Measurements from ENCODE around the gene CTNNBL1.

The CTNNBL1 gene

DNA sequence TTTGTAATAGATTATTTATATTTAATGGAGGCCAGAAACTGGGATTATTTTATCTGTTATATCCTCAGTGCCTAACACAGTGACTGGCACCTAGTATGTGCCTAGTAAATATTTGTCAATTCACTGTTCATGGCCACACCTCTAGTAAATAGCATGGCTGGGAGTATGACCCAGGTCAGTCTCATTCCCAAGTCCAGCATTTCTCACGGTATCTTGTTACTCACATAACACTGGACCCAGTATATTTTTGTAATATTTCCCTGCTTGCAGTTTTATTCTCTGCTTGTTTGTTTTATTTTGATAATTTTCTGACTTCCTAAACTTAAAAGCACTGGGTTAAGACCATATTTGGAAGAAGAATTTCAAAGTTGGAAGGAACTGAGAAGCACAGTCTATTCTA is 47.7 kb downstream of the CTNNBL1 start:
- no peak for DNase-seq (ENCODE audit: low read depth)

GRCh38 chr20:37742131-37742530 is 48.3 kb downstream of the CTNNBL1 start:
- no peak for DNase-seq (ENCODE audit: low read depth)

DNA sequence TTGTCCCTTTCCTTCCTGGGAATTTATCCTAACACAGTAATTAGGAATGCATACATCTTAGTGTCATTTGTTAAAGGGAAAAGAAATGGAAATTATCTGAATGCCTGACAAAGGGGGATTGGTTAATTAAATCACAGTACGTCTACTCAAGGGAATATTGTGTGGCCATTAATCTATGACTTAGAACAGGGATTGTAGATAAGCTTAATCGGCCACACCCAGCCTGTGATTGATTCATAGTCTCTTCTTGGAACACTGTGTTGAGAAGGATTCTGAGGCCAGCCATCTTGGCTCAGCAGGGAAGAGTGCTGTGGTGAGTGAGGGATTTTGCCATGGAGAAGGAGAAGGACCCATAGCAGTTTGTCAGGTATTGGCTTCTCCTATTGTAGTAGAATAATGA is 50.5 kb downstream of the CTNNBL1 start:
- no peak for DNase-seq (ENCODE audit: low read depth)

DNA sequence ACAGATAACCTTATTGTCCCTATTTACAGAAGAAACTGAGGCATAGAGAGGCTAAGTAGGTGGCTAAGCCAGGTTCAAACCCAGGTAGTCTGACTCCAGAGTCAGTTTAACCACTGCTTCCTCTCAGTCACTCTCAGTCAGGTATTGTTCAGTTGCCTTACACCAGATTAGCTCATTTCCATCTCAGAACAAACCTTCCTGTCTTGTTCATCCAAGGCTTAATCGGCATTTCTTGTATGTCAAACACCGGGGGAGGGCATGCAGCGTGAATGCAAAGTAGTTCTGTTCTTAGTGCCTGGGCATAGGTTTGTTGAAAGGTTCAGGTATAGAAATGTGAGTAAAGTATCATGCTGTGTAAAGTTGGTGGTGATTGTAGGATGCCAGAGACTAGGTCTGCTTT is 51.7 kb downstream of the CTNNBL1 start:
- no peak for DNase-seq (ENCODE audit: low read depth)

DNA sequence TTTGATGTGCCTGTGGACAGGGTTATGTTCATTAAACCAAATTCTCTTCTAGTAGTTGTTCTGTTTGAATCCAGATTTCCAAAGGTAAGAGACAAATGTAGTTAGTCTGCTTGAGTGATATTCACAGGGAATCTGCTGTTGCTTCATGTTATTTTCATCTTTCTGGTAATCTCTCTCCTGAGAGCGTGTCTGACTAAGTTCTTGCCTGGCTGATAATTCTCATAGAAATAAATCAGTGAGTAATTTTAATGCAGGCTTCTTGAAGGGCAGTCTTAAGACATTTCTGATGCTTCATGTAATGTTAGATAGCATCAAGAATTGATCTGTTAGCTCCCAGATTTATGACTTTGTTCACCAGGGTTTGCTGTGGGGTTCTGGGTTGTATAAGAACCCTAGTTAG is 54.2 kb downstream of the CTNNBL1 start:
- DNase-seq (ENCODE audit: low read depth), result no peak

- no peak for DNase-seq (ENCODE audit: low read depth)
These were observed 55.4 kb downstream of the CTNNBL1 start for GRCh38 chr20:37749218-37749617.

DNA sequence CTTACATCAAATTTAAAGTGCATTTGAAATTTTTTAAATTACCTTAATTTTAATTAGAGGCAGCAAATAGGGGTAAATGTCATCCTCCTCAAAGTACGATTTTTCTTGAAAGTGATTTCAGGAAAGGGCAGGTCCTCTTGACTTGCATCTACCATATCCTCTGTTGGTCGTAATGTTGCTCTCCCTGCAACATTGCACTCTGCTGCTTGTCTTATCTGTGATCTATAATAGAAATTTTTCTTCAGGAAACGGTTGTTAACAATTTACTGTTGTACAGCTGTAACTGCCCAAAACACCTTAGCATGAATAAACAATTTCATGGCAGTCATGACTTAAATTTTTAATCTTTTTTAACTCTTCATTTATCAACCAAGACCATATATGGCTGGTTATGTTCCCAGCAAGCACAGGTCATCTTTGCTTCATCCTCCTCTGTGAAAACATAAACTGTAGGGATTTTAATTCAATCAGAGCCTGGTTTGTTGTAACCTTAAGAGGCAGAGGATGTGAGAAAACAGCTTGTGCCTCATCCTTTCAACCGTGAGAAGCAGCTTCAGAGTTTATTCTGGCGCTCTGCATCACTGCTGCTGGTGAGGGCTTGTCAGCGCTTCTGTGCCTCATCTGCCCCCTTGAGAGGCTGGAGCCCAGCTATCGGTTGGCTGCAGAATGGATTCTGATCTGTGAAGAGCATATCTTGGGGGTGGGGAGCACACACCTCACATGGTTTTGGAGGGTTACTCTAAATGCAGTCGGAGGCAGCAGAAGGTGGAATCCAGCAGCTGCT is 56.0 kb downstream of the CTNNBL1 start:
- no peak for DNase-seq (ENCODE audit: low read depth)

- no peak for DNase-seq (ENCODE audit: low read depth)
These were observed 61.8 kb downstream of the CTNNBL1 start for GRCh38 chr20:37755665-37756064.

DNA sequence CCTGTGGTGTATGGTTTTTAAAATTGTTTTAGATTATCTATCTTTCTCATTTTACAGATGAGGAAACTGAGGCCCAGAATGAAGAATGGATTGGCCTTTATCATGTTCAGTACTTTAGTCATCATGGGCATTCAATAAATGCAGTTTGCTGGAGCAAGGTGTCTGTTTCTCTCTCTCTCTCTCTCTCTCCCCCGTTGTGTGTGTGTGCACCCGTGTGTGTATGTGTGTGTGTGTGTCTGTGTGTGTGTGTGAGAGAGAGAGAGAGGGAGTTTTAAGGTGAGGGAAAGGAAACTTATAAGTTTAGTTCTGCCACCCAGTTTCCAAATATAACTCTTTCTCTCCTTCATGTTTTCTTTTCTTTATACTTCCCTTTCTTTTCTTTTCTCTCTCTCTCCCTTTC is 62.4 kb downstream of the CTNNBL1 start:
- no peak for DNase-seq (ENCODE audit: low read depth)

GRCh38 chr20:37757550-37757949 is 63.7 kb downstream of the CTNNBL1 start:
- DNase-seq (ENCODE audit: low read depth), result no peak

DNA sequence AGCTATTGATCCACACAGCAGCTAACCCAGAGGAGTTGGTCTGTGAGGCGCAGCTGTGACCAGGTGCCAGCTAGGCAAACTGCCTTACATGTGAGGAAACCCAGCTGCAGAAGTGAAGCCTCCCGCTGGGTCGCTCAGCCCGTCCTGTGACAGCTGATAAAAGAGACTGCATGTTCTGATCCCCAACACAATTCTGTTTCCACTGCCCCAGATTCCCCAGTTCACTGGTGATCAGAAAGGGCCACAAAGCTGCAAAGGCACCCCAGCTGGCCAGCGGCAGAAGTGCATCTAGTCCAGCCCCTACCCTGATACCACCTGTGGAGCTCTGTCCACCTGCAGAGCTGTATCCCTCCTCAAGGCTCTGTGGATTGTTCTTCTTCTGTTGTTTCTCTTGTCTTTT is 64.5 kb downstream of the CTNNBL1 start:
- no peak for DNase-seq (ENCODE audit: low read depth)

- DNase-seq (ENCODE audit: low read depth), result no peak
These were observed 65.3 kb downstream of the CTNNBL1 start for GRCh38 chr20:37759052-37759553.

DNA sequence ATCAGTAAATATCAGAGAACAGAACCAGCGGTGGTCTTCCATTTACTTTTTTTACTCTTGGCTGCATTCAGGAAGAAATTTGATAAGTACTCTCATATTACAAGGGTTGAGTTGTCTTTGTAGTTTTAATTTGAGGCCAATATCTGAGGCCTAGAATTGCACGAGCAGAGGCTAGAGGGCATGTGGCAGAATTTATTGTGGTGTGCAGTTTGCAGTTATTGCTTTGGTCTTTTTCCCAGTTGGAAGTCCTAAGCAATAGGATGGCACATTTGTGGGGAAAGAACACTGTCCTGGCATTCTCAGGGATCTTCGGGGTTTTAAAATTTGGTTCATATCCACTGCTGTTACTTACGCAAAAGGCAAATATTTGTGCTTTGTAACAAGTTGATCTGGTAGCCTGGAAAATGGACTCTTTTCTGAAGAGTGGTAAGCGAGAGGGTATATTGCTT is 66.0 kb downstream of the CTNNBL1 start:
- DNase-seq (ENCODE audit: low read depth), result no peak

GRCh38 chr20:37760322-37760721 is 66.5 kb downstream of the CTNNBL1 start:
- no peak for DNase-seq (ENCODE audit: low read depth)

- no peak for DNase-seq (ENCODE audit: low read depth)
These were observed 69.1 kb downstream of the CTNNBL1 start for GRCh38 chr20:37762716-37763485.

- no peak for DNase-seq (ENCODE audit: low read depth)
These were observed 70.6 kb downstream of the CTNNBL1 start for GRCh38 chr20:37764333-37764935.

DNA sequence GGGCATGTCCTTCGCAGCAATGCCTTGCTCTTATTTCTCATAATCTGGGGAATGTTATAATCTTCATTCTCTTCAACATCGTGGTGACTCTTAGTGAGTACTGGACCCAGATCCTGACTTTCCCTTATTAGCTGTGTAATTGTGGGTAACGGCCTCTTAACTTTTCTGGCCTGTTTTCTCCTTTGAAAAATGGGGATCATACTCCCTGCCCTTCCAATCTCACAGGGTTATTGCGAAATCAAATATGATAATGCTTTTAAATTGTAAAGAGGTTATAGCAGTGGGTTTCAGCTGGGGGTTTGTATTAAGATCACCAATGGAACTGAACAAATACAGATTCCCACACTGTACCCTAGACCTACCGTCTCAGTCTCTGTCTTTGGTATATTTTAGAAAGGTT is 77.1 kb downstream of the CTNNBL1 start:
- no peak for DNase-seq (ENCODE audit: low read depth)

DNA sequence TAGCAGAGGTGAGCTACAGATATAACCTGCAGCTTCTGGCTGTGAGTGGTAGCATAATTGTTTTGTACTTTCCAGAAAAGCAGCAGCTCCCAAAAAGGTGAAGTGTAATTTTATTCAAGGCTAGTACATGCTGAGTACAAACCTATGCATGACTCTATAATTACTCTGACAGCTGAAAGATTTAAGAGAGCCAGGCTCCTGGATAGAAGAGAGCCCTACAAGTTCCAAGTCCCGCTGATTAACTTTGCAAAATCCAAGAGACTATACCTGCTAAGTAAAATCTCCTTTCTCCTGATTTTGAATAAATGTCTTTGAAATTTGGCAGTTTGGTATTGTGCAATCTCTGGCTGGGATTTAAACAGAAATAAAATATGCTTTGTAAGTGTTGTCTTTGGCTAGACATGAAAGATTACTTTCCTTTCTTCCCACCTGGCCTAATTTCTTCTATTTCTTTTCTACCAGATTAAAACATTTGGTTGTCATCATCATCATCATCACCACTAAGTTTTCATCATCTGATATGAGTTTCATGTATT is 79.5 kb downstream of the CTNNBL1 start:
- DNase-seq (ENCODE audit: low read depth), result no peak

DNA sequence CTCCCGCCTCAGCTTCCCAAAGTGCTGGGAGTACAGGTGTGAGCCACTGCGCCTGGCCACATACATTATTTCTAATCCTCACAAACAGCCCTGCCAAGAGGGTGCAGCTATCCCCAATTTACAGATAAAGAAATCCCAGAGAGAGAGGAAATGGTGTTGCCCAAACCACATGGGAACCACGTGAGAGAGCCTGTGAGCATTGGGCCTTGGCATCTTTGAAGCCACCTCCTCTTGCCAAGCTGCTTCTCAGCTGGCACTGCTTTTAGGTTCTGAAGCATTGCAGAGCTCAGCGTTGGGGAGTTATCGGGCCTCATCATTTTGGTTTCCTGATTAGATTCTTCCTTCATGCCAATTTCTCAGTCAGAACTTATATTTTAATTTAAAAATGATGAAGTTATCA is 80.3 kb downstream of the CTNNBL1 start:
- DNase-seq (ENCODE audit: low read depth), result no peak

- DNase-seq (ENCODE audit: low read depth), result no peak
These were observed 81.4 kb downstream of the CTNNBL1 start for GRCh38 chr20:37775200-37775599.

GRCh38 chr20:37776049-37776448 is 82.2 kb downstream of the CTNNBL1 start:
- no peak for DNase-seq (ENCODE audit: low read depth)

- DNase-seq (ENCODE audit: low read depth), result no peak
These were observed 82.7 kb downstream of the CTNNBL1 start for GRCh38 chr20:37776526-37776925.

All from HS-5 (cell line).